Measurements from ENCODE around the gene CES1.

The CES1 gene

DNA sequence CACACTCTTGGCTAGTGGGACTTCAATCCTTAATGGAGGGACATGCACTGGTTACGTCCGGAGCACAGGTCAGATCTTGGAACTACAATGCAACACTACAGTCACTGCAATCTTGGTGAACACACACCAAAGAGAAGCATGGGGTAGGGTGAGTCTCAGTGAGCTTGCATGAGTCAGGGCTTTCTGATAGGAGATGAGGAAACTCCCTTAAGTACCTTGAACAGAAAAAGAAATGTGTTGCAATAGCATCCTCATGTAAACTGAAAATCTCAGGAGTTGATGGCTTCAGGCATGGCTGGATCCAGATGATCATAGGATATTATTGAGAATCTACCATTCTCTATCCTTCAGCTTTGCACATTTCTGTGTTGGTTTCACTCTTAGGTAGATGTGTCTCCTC, 54.1 kb downstream of the CES1 start:
- no peaks in the 10 kb centered on the region for H3F3A ChIP-seq (ENCODE audit: insufficient read depth, low read length)
- no peak for DNase-seq
- H3K9ac ChIP-seq (ENCODE audit: low read length): no peak overlapping the region
- no peaks in the 10 kb centered on the region for H3K27me3 ChIP-seq (replicated peaks; ENCODE audit: insufficient read depth, low read length)
- H3K36me3 ChIP-seq (replicated peaks; ENCODE audit: insufficient read depth, low read length): no peaks in the 10 kb centered on the region
- H3K9me3 ChIP-seq (replicated peaks; ENCODE audit: insufficient read depth, low read length): no peaks in the 10 kb centered on the region
- no peaks in the 10 kb centered on the region for H3K9me2 ChIP-seq (replicated peaks; ENCODE audit: insufficient read depth, low read length)
- H3K4me2 ChIP-seq (ENCODE audit: low read depth, low read length): no peak overlapping the region
- no peaks in the 10 kb centered on the region for H3K4me1 ChIP-seq (ENCODE audit: low read length)
- no peak overlapping the region for H2AFZ ChIP-seq (ENCODE audit: low read length)
- no peaks in the 10 kb centered on the region for H3K79me2 ChIP-seq (ENCODE audit: low read length)
- H4K20me1 ChIP-seq (ENCODE audit: insufficient read depth, low read length): no peaks in the 10 kb centered on the region
- TF ChIP-seq EZH2 (optimal IDR thresholded peaks at IDR 0.05; ENCODE audit: low read depth, low read length) (no peak), EZH2phosphoT487 (IDR thresholded peaks at IDR 0.05; ENCODE audit: low read length) (no peak)
- TF ChIP-seq, protein P1, sequence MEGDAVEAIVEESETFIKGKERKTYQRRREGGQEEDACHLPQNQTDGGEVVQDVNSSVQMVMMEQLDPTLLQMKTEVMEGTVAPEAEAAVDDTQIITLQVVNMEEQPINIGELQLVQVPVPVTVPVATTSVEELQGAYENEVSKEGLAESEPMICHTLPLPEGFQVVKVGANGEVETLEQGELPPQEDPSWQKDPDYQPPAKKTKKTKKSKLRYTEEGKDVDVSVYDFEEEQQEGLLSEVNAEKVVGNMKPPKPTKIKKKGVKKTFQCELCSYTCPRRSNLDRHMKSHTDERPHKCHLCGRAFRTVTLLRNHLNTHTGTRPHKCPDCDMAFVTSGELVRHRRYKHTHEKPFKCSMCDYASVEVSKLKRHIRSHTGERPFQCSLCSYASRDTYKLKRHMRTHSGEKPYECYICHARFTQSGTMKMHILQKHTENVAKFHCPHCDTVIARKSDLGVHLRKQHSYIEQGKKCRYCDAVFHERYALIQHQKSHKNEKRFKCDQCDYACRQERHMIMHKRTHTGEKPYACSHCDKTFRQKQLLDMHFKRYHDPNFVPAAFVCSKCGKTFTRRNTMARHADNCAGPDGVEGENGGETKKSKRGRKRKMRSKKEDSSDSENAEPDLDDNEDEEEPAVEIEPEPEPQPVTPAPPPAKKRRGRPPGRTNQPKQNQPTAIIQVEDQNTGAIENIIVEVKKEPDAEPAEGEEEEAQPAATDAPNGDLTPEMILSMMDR (IDR thresholded peaks at IDR 0.05; ENCODE audit: low read length): no peak
- H3K27ac ChIP-seq (ENCODE audit: low read length): no peak overlapping the region
- H3K4me3 ChIP-seq (ENCODE audit: low read length): no peak overlapping the region

DNA sequence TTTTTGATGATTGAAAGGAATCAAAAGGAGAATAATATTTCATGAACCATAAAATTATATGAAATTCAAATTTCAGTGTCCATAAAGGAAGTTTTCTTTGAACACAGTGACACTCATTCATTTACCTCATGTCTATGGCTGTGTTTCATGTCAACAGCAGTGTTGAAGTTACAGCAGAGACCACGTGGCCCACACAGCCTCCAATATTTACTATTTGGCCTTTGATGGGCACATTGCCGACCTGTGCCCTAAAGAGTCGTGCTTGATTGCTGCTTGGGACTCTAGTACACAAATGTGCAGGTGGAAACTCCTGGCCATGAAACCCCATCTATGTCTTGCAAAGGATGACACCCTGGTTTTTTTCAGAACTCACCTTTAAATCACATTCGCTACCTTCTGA, 57.0 kb downstream of the CES1 start:
- Histone ChIP-seq H4K20me1 (ENCODE audit: insufficient read depth, low read length) (no peaks in the 10 kb centered on the region), H3K9ac (ENCODE audit: low read length) (no peak overlapping the region), H3K36me3 (replicated peaks; ENCODE audit: insufficient read depth, low read length) (no peaks in the 10 kb centered on the region), H3F3A (ENCODE audit: insufficient read depth, low read length) (no peaks in the 10 kb centered on the region), H3K27ac (ENCODE audit: low read length) (no peak overlapping the region), H3K4me2 (ENCODE audit: low read depth, low read length) (no peak overlapping the region), H3K9me2 (replicated peaks; ENCODE audit: insufficient read depth, low read length) (no peaks in the 10 kb centered on the region), H3K4me1 (ENCODE audit: low read length) (no peaks in the 10 kb centered on the region), H3K9me3 (replicated peaks; ENCODE audit: insufficient read depth, low read length) (no peaks in the 10 kb centered on the region), H2AFZ (ENCODE audit: low read length) (no peak overlapping the region), H3K4me3 (ENCODE audit: low read length) (no peak overlapping the region), H3K79me2 (ENCODE audit: low read length) (no peaks in the 10 kb centered on the region), H3K27me3 (replicated peaks; ENCODE audit: insufficient read depth, low read length) (no peaks in the 10 kb centered on the region)
- no peak for DNase-seq
- no peak for TF ChIP-seq EZH2 (optimal IDR thresholded peaks at IDR 0.05; ENCODE audit: low read depth, low read length)
- TF ChIP-seq, protein P1 (IDR thresholded peaks at IDR 0.05; ENCODE audit: low read length): no peak

DNA sequence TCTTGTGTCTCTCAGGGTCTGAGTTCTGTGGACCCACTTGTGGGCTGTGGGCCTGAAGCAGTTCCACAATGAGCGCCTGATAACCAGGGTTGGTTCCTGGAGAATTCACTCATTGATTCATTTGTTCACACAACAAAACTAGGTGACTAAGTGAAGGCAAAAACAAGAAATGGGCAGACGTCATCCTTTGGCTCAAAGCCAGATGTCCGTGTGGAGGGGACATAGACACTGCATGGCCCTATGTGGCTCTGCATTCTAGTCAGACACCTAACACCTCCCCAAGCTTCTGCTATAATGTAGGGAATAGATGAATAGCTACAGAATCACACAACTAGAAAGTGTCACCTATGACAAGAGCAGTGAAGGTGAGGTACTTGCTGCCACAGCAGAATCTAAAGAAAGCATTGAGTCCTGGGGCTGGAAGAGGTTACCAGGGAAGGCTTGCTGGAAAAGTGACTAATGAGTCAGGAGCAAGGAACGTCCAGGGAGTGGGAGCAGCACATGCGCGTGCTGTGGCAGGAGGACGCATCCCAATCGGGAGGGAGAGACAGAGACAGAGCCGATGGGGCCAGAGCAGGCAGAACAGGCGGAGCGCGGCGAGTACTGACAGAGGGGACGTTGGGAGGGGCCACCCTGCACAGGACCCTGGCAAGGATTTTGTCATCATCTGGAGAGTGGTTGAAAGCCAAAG, 58.9 kb downstream of the CES1 start:
- Histone ChIP-seq H3K4me2 (ENCODE audit: low read depth, low read length) (no peak overlapping the region), H3K4me1 (ENCODE audit: low read length) (no peaks in the 10 kb centered on the region), H3K9me2 (replicated peaks; ENCODE audit: insufficient read depth, low read length) (no peaks in the 10 kb centered on the region), H3K27ac (ENCODE audit: low read length) (no peak overlapping the region), H3K27me3 (replicated peaks; ENCODE audit: insufficient read depth, low read length) (no peaks in the 10 kb centered on the region), H3K9ac (ENCODE audit: low read length) (no peak overlapping the region), H4K20me1 (ENCODE audit: insufficient read depth, low read length) (no peaks in the 10 kb centered on the region), H3K79me2 (ENCODE audit: low read length) (no peaks in the 10 kb centered on the region), H3K9me3 (replicated peaks; ENCODE audit: insufficient read depth, low read length) (no peaks in the 10 kb centered on the region), H3K4me3 (ENCODE audit: low read length) (no peak overlapping the region), H3K36me3 (replicated peaks; ENCODE audit: insufficient read depth, low read length) (no peaks in the 10 kb centered on the region), H3F3A (ENCODE audit: insufficient read depth, low read length) (no peaks in the 10 kb centered on the region), H2AFZ (ENCODE audit: low read length) (no peak overlapping the region)
- no peak for DNase-seq
- TF ChIP-seq, protein P1 (IDR thresholded peaks at IDR 0.05; ENCODE audit: low read length): no peak
- TF ChIP-seq EZH2phosphoT487 (IDR thresholded peaks at IDR 0.05; ENCODE audit: low read length) (no peak), EZH2 (optimal IDR thresholded peaks at IDR 0.05; ENCODE audit: low read depth, low read length) (no peak)

Measured in MM.1S (cell line).